ENCODE measurements around the gene IL31.

Gene IL31

DNA sequence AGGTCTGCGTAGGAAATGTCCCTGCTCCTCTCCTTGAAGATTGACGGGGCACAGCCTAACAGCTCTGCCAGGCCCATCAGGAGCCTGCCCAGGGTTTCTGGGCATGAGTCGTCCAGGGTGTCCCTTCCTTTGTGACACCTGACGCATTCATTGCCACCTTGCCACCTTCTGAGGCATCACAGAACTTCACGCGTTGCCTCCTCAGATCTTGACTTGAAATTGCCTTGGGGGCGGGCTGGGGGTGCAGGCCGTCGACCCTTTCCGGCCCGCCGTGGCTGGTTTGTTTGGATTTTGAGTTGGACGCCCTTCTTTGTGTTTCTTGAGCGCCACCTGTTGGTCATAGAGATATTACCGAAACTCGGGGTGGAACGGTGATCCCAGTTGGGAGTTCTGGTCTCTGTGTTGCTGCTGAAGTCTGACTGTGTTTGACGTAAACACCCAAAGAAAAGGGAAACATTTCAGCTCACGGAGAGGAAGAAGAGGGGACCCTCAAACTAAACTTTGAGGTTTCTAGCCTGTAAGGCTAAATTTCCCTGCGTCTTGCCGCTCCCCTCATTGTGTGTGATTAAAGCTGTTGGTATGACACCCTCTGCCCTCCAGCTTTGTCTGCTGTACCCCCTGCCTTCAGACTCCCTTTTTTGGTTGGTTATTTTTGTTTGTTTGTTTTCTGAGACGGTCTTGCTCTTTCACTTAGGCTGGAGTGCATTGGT lies 50.8 kb downstream of the IL31 start (continued):
- TF ChIP-seq, protein P1, sequence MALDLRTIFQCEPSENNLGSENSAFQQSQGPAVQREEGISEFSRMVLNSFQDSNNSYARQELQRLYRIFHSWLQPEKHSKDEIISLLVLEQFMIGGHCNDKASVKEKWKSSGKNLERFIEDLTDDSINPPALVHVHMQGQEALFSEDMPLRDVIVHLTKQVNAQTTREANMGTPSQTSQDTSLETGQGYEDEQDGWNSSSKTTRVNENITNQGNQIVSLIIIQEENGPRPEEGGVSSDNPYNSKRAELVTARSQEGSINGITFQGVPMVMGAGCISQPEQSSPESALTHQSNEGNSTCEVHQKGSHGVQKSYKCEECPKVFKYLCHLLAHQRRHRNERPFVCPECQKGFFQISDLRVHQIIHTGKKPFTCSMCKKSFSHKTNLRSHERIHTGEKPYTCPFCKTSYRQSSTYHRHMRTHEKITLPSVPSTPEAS (tag by site-specific recombination; IDR thresholded peaks at IDR 0.05) = no peak
- TF ChIP-seq, protein P2, sequence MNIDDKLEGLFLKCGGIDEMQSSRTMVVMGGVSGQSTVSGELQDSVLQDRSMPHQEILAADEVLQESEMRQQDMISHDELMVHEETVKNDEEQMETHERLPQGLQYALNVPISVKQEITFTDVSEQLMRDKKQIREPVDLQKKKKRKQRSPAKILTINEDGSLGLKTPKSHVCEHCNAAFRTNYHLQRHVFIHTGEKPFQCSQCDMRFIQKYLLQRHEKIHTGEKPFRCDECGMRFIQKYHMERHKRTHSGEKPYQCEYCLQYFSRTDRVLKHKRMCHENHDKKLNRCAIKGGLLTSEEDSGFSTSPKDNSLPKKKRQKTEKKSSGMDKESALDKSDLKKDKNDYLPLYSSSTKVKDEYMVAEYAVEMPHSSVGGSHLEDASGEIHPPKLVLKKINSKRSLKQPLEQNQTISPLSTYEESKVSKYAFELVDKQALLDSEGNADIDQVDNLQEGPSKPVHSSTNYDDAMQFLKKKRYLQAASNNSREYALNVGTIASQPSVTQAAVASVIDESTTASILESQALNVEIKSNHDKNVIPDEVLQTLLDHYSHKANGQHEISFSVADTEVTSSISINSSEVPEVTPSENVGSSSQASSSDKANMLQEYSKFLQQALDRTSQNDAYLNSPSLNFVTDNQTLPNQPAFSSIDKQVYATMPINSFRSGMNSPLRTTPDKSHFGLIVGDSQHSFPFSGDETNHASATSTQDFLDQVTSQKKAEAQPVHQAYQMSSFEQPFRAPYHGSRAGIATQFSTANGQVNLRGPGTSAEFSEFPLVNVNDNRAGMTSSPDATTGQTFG (tag by site-specific recombination; IDR thresholded peaks at IDR 0.05; ENCODE audit: borderline replicate concordance) = no peak
- TF ChIP-seq ZNF48 (tag by site-specific recombination; IDR thresholded peaks at IDR 0.05) (no peak), IKZF3 (tag by site-specific recombination; IDR thresholded peaks at IDR 0.05) (no peak), ZNF768 (tag by site-specific recombination; IDR thresholded peaks at IDR 0.05) (no peak), ZBTB17 (tag by site-specific recombination; IDR thresholded peaks at IDR 0.05) (no peak), ZNF426 (tag by site-specific recombination; IDR thresholded peaks at IDR 0.05) (no peak), ZNF138 (tag by site-specific recombination; IDR thresholded peaks at IDR 0.05; ENCODE audit: borderline replicate concordance) (no peak), KLF9 (tag by site-specific recombination; IDR thresholded peaks at IDR 0.05; ENCODE audit: low read depth) (no peak), ZFP37 (tag by site-specific recombination; IDR thresholded peaks at IDR 0.05) (no peak), ZIC2 (tag by site-specific recombination; IDR thresholded peaks at IDR 0.05) (0 out of 2 replicates have a peak, but pooled peaks have one; percentile 7), ZNF571 (tag by site-specific recombination; IDR thresholded peaks at IDR 0.05) (no peak), SP2 (tag by site-specific recombination; IDR thresholded peaks at IDR 0.05) (no peak), CTCF (tag by site-specific recombination; IDR thresholded peaks at IDR 0.05) (peak; percentile 73), ZNF112 (tag by site-specific recombination; IDR thresholded peaks at IDR 0.05) (no peak), PATZ1 (tag by site-specific recombination; IDR thresholded peaks at IDR 0.05) (peak; percentile 88), SALL2 (tag by site-specific recombination; IDR thresholded peaks at IDR 0.05; ENCODE audit: borderline replicate concordance) (no peak), ZBTB8A (tag by site-specific recombination; IDR thresholded peaks at IDR 0.05) (0 out of 2 replicates have a peak, but pooled peaks have one; percentile 35), ZNF629 (tag by site-specific recombination; IDR thresholded peaks at IDR 0.05) (no peak), KLF8 (tag by site-specific recombination; IDR thresholded peaks at IDR 0.05) (0 out of 2 replicates have a peak, but pooled peaks have one; percentile 24), ZNF558 (tag by site-specific recombination; IDR thresholded peaks at IDR 0.05) (no peak), SCRT2 (tag by site-specific recombination; IDR thresholded peaks at IDR 0.05) (peak; percentile 96), ZNF658 (tag by site-specific recombination; IDR thresholded peaks at IDR 0.05) (no peak), ZNF350 (tag by site-specific recombination; IDR thresholded peaks at IDR 0.05) (no peak)
- TF ChIP-seq, protein P3, sequence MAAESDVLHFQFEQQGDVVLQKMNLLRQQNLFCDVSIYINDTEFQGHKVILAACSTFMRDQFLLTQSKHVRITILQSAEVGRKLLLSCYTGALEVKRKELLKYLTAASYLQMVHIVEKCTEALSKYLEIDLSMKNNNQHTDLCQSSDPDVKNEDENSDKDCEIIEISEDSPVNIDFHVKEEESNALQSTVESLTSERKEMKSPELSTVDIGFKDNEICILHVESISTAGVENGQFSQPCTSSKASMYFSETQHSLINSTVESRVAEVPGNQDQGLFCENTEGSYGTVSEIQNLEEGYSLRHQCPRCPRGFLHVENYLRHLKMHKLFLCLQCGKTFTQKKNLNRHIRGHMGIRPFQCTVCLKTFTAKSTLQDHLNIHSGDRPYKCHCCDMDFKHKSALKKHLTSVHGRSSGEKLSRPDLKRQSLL (tag by site-specific recombination; IDR thresholded peaks at IDR 0.05) = no peak
- TF ChIP-seq, protein P4, sequence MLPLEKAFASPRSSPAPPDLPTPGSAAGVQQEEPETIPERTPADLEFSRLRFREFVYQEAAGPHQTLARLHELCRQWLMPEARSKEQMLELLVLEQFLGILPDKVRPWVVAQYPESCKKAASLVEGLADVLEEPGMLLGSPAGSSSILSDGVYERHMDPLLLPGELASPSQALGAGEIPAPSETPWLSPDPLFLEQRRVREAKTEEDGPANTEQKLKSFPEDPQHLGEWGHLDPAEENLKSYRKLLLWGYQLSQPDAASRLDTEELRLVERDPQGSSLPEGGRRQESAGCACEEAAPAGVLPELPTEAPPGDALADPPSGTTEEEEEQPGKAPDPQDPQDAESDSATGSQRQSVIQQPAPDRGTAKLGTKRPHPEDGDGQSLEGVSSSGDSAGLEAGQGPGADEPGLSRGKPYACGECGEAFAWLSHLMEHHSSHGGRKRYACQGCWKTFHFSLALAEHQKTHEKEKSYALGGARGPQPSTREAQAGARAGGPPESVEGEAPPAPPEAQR (tag by site-specific recombination; IDR thresholded peaks at IDR 0.05) = no peak
- TF ChIP-seq, protein P5, sequence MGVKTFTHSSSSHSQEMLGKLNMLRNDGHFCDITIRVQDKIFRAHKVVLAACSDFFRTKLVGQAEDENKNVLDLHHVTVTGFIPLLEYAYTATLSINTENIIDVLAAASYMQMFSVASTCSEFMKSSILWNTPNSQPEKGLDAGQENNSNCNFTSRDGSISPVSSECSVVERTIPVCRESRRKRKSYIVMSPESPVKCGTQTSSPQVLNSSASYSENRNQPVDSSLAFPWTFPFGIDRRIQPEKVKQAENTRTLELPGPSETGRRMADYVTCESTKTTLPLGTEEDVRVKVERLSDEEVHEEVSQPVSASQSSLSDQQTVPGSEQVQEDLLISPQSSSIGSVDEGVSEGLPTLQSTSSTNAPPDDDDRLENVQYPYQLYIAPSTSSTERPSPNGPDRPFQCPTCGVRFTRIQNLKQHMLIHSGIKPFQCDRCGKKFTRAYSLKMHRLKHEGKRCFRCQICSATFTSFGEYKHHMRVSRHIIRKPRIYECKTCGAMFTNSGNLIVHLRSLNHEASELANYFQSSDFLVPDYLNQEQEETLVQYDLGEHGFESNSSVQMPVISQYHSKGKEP (tag by site-specific recombination; IDR thresholded peaks at IDR 0.05) = no peak
